HG02981 (cell line): Measurements from ENCODE around the gene DGKB.

ENCODE experiments used
- ATAC-seq: cut with Tn5 transposase; IDR thresholded peaks from one replicate; pipeline ENCODE4 v1.9.1; 2021; ENCODE audit warnings: mild to moderate bottlenecking, moderate library complexity; ENCODE audit not compliant: unreplicated experiment

DGKB gene

DNA sequence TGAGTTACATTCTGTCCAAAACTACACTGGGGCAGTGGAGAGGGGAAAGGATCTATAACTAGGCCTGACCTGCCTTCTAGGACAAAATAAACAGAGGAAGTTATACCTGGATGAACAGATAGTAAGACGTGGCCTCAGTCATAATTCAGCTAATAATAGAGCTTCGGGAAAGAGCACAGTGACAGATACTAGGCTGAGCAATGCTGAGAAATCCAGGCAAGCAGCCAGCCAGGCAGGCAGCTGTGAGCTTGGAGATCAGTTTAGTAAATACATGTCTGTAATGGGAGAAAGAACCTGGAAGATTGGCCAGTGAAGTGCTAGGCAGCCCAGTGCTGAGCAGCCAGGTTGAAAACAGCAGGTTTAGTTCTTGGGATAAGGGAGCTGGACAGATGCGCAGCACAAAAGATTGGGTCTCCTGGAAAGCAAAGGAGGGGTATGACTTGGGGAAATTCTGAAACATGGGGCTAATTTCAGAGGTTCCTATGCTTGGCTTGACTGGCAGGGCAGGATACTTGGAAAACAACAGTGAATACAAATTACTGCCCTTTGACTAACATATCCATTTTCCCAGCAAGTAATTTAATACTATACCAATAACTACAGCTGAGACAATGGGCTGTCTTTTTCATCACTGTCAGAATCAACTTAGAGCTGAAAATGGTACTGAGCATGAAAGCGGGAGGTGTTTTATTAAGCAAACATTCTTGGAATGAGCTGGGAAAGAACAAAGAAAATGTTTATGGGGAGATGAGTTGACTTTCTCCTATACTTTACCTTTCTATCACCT, 140.8 kb downstream of the DGKB start:
- ATAC-seq: no peak

DNA sequence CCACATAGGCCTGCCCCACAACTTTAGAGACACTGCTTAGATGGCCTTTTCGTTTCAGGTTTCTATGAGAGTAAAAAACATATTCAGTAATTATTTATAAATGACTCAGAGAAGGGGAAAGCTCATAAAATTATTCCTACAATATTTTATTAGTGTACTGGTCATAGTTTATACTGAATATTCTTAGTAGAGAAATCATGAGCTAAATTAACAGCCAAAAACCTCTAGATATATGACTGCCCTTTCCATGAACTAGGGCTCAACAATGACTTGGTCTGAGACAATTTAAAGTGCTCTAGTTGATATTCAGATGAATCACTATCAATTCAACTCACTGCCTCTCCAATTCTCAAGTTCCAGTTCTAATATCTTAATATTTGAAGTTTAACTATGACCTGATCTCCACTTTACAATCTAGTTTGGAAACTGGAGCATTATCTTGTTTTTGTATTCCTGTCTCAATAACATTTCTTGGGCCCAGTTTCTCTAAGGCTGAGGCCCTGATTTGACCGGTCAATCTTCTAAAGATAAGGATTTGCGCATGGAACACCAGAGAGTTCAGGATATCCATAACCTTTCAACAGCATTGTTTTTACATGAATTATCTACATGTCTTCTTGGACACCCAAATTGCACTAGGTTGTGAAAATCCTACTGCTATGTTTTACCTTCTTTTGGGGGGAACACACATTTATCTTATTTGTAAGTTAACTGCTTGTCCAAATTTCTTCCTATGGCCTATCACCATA, 141.6 kb downstream of the DGKB start:
- no peak for ATAC-seq

DNA sequence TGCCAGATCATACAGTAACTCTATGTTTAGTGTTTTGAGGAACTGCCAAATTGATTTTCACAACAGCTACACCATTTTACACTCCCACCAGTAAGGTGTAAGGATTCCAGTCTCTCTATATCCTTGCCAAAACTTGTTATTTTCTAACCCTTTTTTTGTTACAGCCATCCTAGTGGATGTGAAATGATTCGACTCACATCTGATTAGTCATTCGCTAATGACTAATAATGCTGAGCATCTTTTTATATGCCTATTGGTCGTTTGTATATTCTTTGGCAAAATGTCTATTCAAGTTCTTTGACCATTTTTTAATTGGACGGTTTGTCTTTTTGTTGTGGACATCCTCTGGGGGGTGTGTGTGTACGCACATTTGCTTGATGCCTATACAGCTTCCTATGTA, 142.8 kb downstream of the DGKB start:
- ATAC-seq: no peak

DNA sequence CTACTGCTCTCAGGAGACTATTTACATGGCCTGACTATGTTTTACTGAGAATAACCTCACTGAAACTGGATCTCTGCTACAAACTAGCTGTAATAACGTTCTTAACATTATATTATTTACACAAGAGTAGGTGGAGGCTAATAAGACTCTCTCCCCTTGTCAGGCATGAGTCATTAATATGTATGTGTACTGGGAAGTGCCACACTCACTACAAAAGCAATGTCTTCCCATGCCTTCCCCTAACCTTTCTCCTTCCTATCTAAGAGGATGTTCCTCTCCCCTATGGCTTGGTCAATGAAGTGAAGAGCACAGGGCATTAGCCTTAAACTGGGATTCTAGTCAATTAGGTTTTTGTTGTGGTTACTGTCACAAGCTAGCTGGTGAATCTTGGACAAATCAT, 147.9 kb downstream of the DGKB start:
- no peak for ATAC-seq

DNA sequence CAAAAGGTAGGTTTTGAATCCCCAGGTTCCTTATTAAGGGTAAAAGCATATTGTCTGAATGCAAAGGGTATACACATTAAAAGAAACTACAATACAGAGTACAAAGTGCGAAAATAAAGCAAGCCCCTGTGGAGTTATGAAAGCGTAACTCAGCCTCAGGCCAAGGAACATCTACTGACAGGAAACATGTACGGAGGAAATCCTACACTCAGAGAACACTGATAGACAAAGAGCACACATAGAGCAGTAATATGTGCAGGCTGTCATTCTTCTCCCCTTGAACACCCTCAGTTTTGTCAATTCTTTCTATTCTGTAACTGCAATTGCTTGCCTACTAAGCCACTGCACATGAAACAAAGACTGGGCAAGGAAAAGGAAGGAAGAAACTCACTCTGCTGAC, 150.2 kb downstream of the DGKB start:
- no peak for ATAC-seq

DNA sequence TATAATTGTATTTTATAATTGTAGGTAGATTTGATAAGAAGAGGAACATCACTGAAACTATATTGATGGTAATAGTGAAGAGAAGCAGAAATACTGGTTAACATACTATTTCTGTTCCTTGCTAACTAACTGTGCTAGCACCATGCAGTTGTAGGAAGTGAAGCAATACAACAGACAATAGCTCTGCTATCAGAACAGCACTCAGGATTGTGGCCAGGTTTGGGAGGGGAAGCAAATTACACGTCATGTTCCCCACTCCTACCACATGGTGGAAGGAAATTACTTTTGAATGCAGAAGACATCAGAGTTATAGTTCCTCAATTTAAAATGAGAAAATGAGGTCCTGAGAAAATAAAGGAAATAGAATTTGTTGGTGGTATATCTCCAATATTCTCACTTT, 151.1 kb downstream of the DGKB start:
- no peak for ATAC-seq

DNA sequence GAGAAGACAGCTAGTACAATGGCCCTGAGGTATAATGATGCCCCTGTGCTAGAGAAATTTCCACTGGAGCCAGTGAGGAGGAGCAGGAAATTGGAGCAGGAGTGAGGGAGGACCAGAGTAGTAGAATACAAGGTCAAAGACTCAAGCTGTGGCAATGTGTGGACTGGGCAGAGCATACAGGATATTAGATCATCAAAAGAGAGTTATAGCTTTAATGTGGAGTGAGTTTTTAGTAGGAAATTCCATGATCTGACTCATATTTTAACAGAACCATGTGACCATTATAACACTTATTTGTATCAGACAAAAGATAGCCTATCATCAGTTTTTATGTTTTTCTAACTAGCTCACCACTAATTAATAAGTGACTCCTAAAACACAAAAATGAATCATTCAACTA, 154.1 kb downstream of the DGKB start:
- no peak for ATAC-seq

DNA sequence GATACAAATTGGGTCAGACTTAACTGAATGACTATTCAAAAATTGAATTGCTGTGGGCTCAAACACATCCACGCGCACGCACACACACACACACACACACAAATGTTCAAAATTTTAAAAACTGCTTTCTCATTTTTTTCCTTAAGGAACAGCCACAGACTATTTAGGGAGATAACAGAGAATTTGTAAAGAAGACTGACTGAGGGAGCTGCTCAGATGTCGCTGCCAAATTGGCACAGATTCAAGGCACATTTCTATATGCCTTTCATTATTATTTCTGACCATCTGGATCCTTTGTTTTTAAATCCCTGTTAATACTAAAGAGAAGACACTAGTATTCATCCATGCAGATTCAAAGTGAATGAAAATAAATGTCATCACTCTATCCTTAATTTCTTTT, 154.8 kb downstream of the DGKB start:
- no peak for ATAC-seq

DNA sequence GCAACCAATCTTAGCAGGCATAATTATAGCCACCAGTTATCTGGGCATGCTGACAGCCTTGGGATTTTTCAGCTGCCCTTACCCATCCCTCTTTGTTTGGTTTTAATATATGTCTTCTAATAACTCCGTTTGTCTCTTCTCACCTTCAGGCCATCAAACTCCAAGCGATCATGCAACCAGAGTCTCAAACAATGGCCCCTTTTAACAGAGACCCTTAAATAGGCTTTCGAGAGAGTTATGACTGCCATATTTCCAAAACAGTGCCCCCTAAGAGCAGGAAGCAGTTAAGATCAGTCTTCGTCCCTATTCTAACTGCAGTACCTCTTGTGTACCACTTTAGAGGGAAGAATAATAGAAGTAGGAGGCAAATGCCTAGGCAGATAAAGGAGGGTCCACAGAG, 157.5 kb downstream of the DGKB start:
- ATAC-seq: no peak

DNA sequence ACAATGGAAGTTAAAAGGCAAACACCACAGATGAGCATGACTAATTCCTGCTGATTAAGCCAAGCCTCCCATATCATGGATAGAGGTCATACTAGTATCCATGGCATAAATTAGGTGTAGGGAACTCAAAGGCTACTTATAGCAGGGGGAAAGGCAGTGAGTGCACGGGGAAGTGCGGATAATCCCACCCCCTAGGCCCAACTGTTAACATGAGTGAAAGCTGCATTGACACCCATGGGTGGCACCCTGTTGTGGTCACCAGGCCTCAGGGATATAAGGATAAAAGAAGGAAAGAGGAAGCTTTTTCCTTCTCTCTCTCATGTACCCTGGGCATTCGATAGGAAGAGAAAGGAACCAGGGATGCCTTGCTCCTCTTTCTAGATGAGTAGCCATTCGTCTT, 161.9 kb downstream of the DGKB start:
- ATAC-seq: no peak

DNA sequence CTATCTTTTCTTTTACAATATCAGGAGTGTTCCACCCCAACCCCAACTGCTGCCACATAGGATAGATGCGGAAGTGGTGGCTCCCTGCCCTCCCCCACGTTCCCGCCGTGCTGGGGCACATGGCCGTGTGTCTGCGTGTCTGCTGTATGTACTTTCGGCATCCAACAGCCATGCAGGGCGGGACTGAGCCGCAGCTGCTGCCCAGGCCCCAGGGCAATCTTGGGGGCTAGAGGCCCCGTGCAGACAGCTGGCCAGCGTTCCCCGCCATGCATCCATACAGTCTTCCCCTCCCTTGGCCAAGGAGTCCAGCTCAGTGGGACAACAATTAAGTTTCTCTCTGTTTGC, 162.7 kb downstream of the DGKB start:
- no peak for ATAC-seq

DNA sequence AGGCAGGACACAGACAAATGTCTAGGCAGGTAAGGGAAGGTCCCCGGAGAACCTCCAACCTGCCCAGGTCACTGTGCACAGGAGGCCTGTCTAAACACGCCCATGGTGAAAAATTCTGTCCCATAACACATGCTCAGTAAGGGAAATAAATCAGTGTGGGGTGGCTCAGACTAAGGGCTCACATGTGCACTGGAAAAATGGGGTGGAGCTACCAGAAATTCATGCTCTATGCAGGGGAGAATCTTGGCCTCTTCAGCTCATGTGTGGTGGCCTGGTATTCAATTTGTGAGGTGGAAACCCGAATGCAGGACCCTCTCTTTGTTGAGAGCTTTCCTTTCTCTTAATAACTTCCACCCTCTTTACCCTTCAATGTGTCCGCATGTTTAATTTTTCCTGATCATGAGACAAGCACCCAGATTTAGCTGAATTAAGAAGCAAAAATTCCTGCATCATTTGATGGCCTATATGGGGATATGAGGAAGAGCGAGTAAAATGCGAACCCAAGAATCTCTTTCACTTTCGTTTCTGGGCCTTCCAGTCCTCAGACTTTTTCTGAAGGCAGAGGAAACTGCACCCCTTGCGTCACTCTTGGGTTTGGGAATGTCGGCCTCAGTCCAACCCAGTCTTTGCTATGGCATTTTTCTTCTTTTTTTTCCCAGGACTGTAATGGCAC, 163.2 kb downstream of the DGKB start:
- no peak for ATAC-seq

DNA sequence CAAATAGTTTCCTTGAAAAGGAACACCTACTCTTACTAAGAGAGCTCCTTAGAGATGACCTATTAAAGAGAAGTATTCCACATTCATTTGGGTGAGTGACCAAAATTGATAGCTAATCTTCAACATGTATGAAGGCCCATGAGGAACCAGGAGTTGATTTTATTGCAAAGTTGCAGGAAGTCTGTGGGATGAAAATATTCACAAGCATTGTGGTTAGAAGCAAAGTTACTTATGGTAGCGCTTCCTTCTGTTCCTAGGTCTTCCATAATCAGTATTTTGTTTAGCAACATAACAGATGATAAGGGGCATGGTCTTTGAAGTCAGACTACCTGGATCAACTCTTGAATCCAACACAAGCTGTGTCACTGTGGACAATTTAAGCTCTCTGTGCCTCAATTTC, 164.5 kb downstream of the DGKB start:
- ATAC-seq: no peak

DNA sequence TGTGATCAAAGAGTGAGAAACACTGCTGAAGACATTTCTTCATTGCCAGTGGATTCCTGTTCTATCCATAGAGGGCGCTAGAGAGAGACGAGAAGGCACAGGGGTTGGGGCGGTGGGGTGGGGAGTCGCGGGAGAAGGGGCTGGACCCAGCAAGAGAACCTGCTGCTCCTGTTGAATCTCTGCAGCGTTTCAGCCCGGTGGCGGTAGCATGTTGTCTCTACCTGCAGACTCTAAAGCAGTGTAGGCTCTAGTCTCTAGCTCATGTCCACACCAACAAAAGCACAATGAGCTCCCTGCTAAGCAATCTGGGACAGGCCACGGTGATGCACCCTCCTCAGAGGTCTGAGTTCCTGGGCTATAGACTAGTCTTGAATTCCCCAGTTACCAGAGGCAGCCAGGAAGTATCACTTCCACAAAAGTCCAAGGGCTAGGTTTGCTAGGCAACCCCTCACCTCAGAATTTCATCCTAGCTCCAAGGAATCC, 167.7 kb downstream of the DGKB start:
- ATAC-seq: no peak

DNA sequence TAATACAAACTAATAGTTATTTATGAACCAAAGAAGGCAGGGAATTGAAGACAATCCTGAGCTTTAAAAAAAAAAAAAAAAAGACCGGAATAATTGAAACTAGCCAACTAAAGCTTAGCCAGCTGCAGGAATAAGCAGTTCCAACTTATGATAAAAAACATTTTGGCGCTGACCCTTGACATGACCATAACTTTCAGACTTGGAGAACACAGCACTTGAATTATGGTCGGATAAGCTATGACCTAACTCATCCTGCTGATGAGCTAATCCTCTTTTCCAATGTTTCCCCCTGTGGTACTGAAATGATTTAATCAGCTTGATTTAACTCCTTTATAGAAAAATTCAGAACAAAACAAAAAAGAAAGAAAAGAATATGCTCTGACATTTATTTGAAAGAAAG, 181.8 kb downstream of the DGKB start:
- no peak for ATAC-seq

DNA sequence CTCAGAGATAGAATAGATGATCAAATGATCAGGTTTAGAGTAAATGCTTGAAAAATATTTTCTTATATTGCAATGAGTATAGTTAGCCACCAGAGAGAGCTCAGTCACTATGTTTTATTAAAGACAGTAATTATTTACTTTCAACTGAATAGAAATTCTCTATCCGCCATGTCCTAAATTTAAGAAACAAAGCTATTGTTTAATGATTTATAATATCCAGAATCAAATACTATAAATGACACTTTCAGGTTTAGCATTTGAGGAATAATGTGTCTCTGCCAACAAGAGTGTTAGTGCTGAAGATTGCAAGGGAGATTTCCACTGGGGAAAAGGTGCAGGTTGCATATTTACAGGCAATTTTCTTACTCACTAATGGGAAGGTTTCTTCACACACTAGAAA, 184.7 kb downstream of the DGKB start:
- ATAC-seq: peak; percentile 22

DNA sequence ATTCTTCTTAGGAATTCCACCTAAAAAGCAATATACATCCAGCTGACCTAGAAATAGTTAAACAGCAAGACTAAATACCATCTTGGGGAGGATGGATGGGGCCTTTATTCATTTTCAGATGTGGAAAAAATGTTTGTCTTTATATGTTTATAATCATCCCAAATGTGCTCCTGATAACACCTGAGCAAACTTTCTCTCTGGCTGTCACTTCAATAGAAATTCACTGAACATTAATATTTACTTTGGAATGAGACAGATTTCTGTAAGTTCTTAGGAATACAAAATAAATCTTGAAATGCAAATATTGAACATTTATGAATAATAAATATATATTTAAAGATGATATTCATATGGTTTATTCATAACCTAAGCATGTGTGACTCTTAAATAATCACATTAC, 185.4 kb downstream of the DGKB start:
- no peak for ATAC-seq

DNA sequence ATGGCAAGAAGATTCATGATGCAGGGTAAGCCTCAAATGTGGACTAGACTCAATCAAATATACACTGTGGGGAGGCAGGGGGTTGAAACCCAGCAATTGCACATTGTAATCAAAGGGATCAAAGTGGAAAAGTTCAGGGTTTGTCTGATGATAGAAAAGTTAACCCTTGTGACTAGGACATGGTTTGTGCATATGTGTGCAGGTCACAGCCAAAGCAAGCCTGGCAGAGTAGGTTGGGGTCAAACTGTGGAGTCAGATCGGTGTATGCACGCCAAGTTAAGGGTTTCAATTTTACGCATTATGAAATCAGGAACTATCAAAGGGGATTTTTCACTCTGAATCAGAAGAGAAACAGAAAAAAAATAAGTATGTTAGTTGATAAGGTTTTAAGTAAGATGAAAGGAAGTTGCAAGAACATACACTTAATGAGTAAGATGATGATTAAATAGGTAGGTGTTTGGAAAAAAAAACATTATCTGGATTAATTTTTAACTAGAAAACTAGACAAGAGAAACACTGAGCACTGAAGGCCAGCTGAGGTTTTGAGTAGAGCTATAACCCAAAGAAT, 188.3 kb downstream of the DGKB start:
- peak; percentile 97 for ATAC-seq

DNA sequence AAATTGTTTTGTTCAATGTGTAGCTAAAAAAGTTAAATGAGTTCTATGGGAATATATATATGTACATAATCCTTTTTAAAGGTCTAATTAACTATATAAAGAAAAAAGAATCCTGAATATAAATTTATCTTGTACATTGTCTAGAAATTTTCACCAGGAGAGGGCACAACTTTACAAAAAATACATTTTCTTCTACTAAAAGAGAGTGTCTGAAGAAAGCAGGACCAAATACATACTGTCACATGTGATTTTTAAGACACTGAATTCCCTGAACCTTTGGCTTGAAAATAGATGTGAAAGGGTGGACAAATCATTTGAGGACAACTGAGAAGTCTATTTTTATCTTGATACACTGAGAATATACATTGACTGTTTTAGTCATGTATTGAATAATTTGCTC, 204.3 kb downstream of the DGKB start:
- ATAC-seq: no peak

DNA sequence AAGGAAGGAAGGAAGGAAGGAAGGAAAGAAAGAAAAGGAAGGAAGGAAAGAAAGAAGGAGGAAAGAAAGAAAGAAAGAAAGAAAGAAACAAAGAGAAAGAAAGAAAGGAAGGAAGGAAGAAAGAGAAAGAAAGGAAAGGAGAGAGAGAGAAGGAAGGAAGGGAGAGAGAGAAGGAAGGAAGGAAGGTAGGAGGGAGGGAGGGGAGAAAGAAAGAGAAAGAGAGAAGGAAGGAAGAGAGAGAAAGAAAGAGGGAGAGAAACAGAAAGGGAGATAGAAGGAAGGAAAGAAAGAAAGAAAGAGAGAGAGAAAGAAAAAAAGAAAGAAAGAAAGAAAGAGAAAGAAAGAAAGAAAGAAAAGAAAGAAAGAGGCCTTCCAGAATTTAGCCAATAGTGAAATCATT, 204.9 kb downstream of the DGKB start:
- no peak for ATAC-seq

DNA sequence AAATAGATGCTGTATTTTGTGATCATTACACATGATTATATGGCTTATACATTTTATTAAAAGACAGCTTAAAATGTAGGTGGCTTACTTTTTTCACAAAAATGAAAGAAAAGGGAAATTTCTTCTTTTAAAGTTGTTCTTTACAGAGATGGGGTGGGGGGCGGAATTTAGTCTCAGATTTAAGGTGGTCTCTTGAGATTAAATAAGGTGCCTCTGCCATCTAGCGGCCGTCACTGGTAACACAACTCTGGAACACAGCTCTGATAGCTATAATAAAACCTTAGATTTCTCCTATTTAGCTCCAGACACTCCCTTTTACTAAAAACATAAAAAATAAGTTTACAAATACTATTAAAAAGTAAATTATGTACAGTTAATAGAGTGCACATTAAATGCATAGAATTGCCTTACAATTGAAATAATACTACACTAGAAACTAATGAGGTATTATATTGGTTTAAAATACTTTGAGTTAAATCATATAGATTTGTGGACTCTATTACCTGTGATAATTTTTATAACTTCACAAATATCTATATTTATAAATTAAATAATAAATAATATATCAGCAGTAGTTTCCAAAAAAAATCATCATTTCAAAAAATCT, 210.9 kb downstream of the DGKB start:
- peak; percentile 32 for ATAC-seq
